K562 (cell line): ENCODE results near the gene STK11. TPM values are rescaled to one million over a fixed set of nuclear protein-coding genes. Genes with fewer than 3 reads are reported as not detected.

Source experiments
- AFF4 ChIP-seq: sonication (generic); formaldehyde crosslinking; IDR thresholded peaks from 2 replicates; pipeline ENCODE4 v1.8.0; 2023; ENCODE audit warnings: mild to moderate bottlenecking, missing genetic modification reagents
- CBX2 ChIP-seq: fragments of 200-600 bp; sonication (generic); IDR thresholded peaks from one replicate; pipeline ENCODE4 v1.6.1; 2012; ENCODE audit warnings: mild to moderate bottlenecking, low read length, inconsistent platforms; ENCODE audit not compliant: insufficient read depth, poor library complexity, severe bottlenecking
- ELF4 ChIP-seq: fragments of 450-650 bp; formaldehyde crosslinking; IDR thresholded peaks from 2 replicates; pipeline ENCODE4 v1.4.0; 2022; ENCODE audit warnings: missing genetic modification characterization
- ETS2 ChIP-seq: IDR thresholded peaks from 2 replicates; pipeline ENCODE4 v1.6.1; 2016; ENCODE audit warnings: borderline replicate concordance, missing genetic modification characterization, mild to moderate bottlenecking, moderate library complexity, missing compliant biosample characterization; ENCODE audit not compliant: poor library complexity, severe bottlenecking
- FOSL1 ChIP-seq: fragments of 200-800 bp; sonication (Bioruptor generic); conservative IDR thresholded peaks from 2 replicates; pipeline ENCODE4 v1.6.1; 2016; ENCODE audit warnings: missing genetic modification characterization, missing compliant biosample characterization
- IFI16 ChIP-seq: fragments of 250-450 bp; sonication (Bioruptor Pico); IDR thresholded peaks from 2 replicates; pipeline ENCODE4 v2.1.2; 2022; ENCODE audit warnings: mild to moderate bottlenecking, inconsistent platforms
- KLF10 ChIP-seq: fragments of 250-450 bp; sonication (Bioruptor Pico); IDR thresholded peaks from 2 replicates; pipeline ENCODE4 v1.6.1; 2021; ENCODE audit warnings: matching md5 sums
- MCM3 ChIP-seq: fragments of 450-650 bp; IDR thresholded peaks from 2 replicates; pipeline ENCODE4 v1.6.1; 2016
- NR3C1 ChIP-seq: sonication (generic); formaldehyde crosslinking; IDR thresholded peaks from 2 replicates; pipeline ENCODE4 v1.8.1; 2022; ENCODE audit warnings: missing genetic modification reagents
- SMAD1 ChIP-seq: fragments of 150-350 bp; IDR thresholded peaks from 2 replicates; pipeline ENCODE4 v1.6.1; 2014; ENCODE audit warnings: low read length, low read depth; ENCODE audit not compliant: partially characterized antibody
- SPI1 ChIP-seq: IDR thresholded peaks from 2 replicates; pipeline ENCODE4 v1.6.1; 2011; ENCODE audit warnings: low read depth, low read length, control low read depth, borderline replicate concordance
- SREBF1 ChIP-seq: fragments of 150-350 bp; IDR thresholded peaks from 2 replicates; pipeline ENCODE4 v1.6.1; 2014; ENCODE audit warnings: antibody characterized with exemption, low read depth, low read length, borderline replicate concordance
- TCF3 ChIP-seq: sonication (generic); formaldehyde crosslinking; IDR thresholded peaks from 2 replicates; pipeline ENCODE4 v1.4.0; 2020; ENCODE audit warnings: mild to moderate bottlenecking, missing genetic modification reagents
- U2AF1 ChIP-seq: fragments of 200-400 bp; formaldehyde crosslinking; optimal IDR thresholded peaks from 2 replicates; pipeline ENCODE3; 2017; ENCODE audit warnings: mild to moderate bottlenecking, low read depth, low read length, moderate library complexity
- polyA plus RNA-seq, 8 experiments: library from polyadenylated mRNA; depleted of rRNA in 4 of 8; stranded (reverse) in 5 of 8; unstranded in 3 of 8; fragments of >200 nt; fragmentation: Nextera tagmentation in 2 of 8; fragmentation: Illumina TruSeq in 1 of 8; extraction: Ambion mirVana in 2 of 8; extraction: Trizol in 1 of 8; gene quantifications; 2 replicates each; pipeline versions ENCODE4 v1.2.1 to v1.2.3, GENCODE V29; 2011 to 2014; ENCODE audit warnings: inconsistent platforms in 1 of 8, missing spikeins in 1 of 8
- total RNA-seq, 7 experiments: library from RNA; depleted of rRNA in 6 of 7; stranded (reverse); fragments of >200 nt in 6 of 7; fragmentation: Illumina TruSeq in 2 of 7; extraction: Trizol in 2 of 7; gene quantifications; 2 replicates each; pipeline versions ENCODE4 v1.2.1 to v1.2.3, GENCODE V29; 2011 to 2021; ENCODE audit warnings: low replicate concordance in 1 of 7
- TF ChIP-seq, protein P1 (sequence below): sonication (generic); formaldehyde crosslinking; IDR thresholded peaks from 2 replicates; pipeline ENCODE4 v1.8.1; 2023; ENCODE audit warnings: mild to moderate bottlenecking, missing genetic modification reagents
- TF ChIP-seq, protein P2 (sequence below): fragments of 450-650 bp; IDR thresholded peaks from 2 replicates; pipeline ENCODE4 v1.6.1; 2014; ENCODE audit warnings: low read depth, mild to moderate bottlenecking, moderate library complexity, borderline replicate concordance
- TF ChIP-seq, protein P3 (sequence below): sonication (generic); formaldehyde crosslinking; IDR thresholded peaks from 2 replicates; pipeline ENCODE4 v1.8.0; 2022; ENCODE audit warnings: mild to moderate bottlenecking, missing genetic modification reagents

Gene STK11
- total and polyA plus RNA-seq, 9 of the 15 experiments (the other 6 are each of a cell fraction or from before 2014, with no cell fraction given): 0.15 to 96.5 (median 31.7) TPM

- TF ChIP-seq, protein P1, sequence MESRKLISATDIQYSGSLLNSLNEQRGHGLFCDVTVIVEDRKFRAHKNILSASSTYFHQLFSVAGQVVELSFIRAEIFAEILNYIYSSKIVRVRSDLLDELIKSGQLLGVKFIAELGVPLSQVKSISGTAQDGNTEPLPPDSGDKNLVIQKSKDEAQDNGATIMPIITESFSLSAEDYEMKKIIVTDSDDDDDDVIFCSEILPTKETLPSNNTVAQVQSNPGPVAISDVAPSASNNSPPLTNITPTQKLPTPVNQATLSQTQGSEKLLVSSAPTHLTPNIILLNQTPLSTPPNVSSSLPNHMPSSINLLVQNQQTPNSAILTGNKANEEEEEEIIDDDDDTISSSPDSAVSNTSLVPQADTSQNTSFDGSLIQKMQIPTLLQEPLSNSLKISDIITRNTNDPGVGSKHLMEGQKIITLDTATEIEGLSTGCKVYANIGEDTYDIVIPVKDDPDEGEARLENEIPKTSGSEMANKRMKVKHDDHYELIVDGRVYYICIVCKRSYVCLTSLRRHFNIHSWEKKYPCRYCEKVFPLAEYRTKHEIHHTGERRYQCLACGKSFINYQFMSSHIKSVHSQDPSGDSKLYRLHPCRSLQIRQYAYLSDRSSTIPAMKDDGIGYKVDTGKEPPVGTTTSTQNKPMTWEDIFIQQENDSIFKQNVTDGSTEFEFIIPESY (CRISPR knock-in tag): no peak
- TF ChIP-seq CBX2: no peak
- no peak for TF ChIP-seq TCF3 (CRISPR knock-in tag)
- TF ChIP-seq, protein P2, sequence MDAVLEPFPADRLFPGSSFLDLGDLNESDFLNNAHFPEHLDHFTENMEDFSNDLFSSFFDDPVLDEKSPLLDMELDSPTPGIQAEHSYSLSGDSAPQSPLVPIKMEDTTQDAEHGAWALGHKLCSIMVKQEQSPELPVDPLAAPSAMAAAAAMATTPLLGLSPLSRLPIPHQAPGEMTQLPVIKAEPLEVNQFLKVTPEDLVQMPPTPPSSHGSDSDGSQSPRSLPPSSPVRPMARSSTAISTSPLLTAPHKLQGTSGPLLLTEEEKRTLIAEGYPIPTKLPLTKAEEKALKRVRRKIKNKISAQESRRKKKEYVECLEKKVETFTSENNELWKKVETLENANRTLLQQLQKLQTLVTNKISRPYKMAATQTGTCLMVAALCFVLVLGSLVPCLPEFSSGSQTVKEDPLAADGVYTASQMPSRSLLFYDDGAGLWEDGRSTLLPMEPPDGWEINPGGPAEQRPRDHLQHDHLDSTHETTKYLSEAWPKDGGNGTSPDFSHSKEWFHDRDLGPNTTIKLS: peak; percentile 64; the same call in 1 of the 2 replicates
- no peak for TF ChIP-seq SMAD1
- no peak for TF ChIP-seq KLF10
- no peak for TF ChIP-seq U2AF1
- peak; percentile 59 for TF ChIP-seq SPI1
- TF ChIP-seq AFF4 (CRISPR knock-in tag): no peak
- no peak for TF ChIP-seq ETS2
- no peak for TF ChIP-seq MCM3
- TF ChIP-seq NR3C1: no peak
- TF ChIP-seq ELF4: no peak
- no peak for TF ChIP-seq FOSL1 (tag)
- TF ChIP-seq SREBF1: no peak
- TF ChIP-seq IFI16: no peak
- TF ChIP-seq, protein P3, sequence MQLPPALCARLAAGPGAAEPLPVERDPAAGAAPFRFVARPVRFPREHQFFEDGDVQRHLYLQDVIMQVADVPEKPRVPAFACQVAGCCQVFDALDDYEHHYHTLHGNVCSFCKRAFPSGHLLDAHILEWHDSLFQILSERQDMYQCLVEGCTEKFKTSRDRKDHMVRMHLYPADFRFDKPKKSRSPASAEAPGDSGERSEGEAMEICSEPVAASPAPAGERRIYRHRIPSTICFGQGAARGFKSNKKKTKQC (CRISPR knock-in tag): 0 out of 2 replicates have a peak, but pooled peaks have one; percentile 52
These were observed 31.5 kb upstream of the STK11 start, which contains the start of gene SBNO2 (continued) for GRCh38 chr19:1173845-1174809.
